Measurements from ENCODE around the gene ECSCR. TPM values are rescaled to one million over a fixed set of nuclear protein-coding genes. Genes with fewer than 3 reads are reported as not detected.

ECSCR gene
- total and polyA plus RNA-seq, 7 donors = 7.6 to 25.4 (median 13.3) TPM

GRCh38 chr5:139468421-139468931 is 5.9 kb upstream of the ECSCR start:
- intact Hi-C loops (cut with DNase I) = no loop called here
- no peak for DNase-seq

GRCh38 chr5:139461698-139462097 is 845 bp downstream of the ECSCR start:
- Histone ChIP-seq H3K4me1 (no peaks in the 10 kb centered on the region), H3K36me3 (ENCODE audit: insufficient read depth in 1 of 2, low read depth in 1 of 2) (no peaks in the 10 kb centered on the region), H3K4me3 (peak overlapping the region; percentile 58), H3K27me3 (ENCODE audit: insufficient read depth in 3 of 3, low read length in 2 of 3) (no peaks in the 10 kb centered on the region), H3K9me3 (no peaks in the 10 kb centered on the region), H3K27ac (peak overlapping the region; percentile 65)
- DNase-seq (no peak), ATAC-seq (peak in 3 of 4 donors; percentile 33 to 49 (median 40))
- no peak for TF ChIP-seq CTCF (IDR thresholded peaks at IDR 0.05)
- WGBS, 3 donors = 73 to 77% (median 76%) methylated on average over 5 of the region's 5 CpGs
- intact Hi-C loops (cut with DNase I) = no loop called here

More at GRCh38 chr5:139468421-139468931, 5.9 kb upstream of the ECSCR start:
- ATAC-seq = peak; percentile 18 to 64 (median 51)
- Histone ChIP-seq H3K4me1 (peaks cover 3% of the 10 kb centered on the region), H3K4me3 (no peak overlapping the region), H3K27ac (peak overlapping the region; percentile 30), H3K27me3 (ENCODE audit: insufficient read depth in 3 of 3, low read length in 2 of 3) (no peaks in the 10 kb centered on the region), H3K9me3 (no peaks in the 10 kb centered on the region), H3K36me3 (ENCODE audit: insufficient read depth in 1 of 2, low read depth in 1 of 2) (no peaks in the 10 kb centered on the region)
- 66 to 85% (median 71%) methylated on average over 8 of the region's 8 CpGs for WGBS, 3 donors
- no peak for TF ChIP-seq CTCF (IDR thresholded peaks at IDR 0.05)

GRCh38 chr5:139461176-139461575 is 1.4 kb downstream of the ECSCR start:
- 76 to 84% (median 79%) methylated on average over 7 of the region's 7 CpGs for WGBS, 3 donors
- Histone ChIP-seq H3K4me3 (peak overlapping the region; percentile 58), H3K27me3 (ENCODE audit: insufficient read depth in 3 of 3, low read length in 2 of 3) (no peaks in the 10 kb centered on the region), H3K4me1 (no peaks in the 10 kb centered on the region), H3K27ac (no peak overlapping the region), H3K9me3 (no peaks in the 10 kb centered on the region), H3K36me3 (ENCODE audit: insufficient read depth in 1 of 2, low read depth in 1 of 2) (no peaks in the 10 kb centered on the region)
- no peak for ATAC-seq
- intact Hi-C loops (cut with DNase I) = no loop called here
- no peak for DNase-seq
- no peak for TF ChIP-seq CTCF (IDR thresholded peaks at IDR 0.05)

- ATAC-seq = no peak
- intact Hi-C loops (cut with DNase I) = no loop called here
- Histone ChIP-seq H3K36me3 (ENCODE audit: insufficient read depth in 1 of 2, low read depth in 1 of 2) (no peaks in the 10 kb centered on the region), H3K27me3 (ENCODE audit: insufficient read depth in 3 of 3, low read length in 2 of 3) (no peaks in the 10 kb centered on the region), H3K4me1 (no peaks in the 10 kb centered on the region), H3K27ac (peak overlapping the region; percentile 59), H3K4me3 (peak overlapping the region; percentile 58), H3K9me3 (no peaks in the 10 kb centered on the region)
- DNase-seq = no peak
- 43 to 87% (median 59%) methylated on average over 1 of the region's 1 CpG for WGBS, 3 donors
- no peak for TF ChIP-seq CTCF (IDR thresholded peaks at IDR 0.05)
Observed at GRCh38 chr5:139460455-139460854, 2.1 kb downstream of the ECSCR start.

- peak overlapping the region; percentile 59 for H3K27ac ChIP-seq
- peak overlapping the region; percentile 38 for H3K4me3 ChIP-seq
- DNase-seq = no peak
- WGBS, 3 donors = 76 to 81% (median 80%) methylated on average over 8 of the region's 8 CpGs
- TF ChIP-seq CTCF (IDR thresholded peaks at IDR 0.05) = no peak
- ATAC-seq = peak in 1 of 4 donors; percentile 21
- H3K9me3 ChIP-seq = no peaks in the 10 kb centered on the region
- H3K27me3 ChIP-seq (ENCODE audit: insufficient read depth in 3 of 3, low read length in 2 of 3) = no peaks in the 10 kb centered on the region
- no peaks in the 10 kb centered on the region for H3K4me1 ChIP-seq
- H3K36me3 ChIP-seq (ENCODE audit: insufficient read depth in 1 of 2, low read depth in 1 of 2) = no peaks in the 10 kb centered on the region
- intact Hi-C loops (cut with DNase I) = loop anchor here in 1 of 2 donors (5.0 kb wide), 1 partner anchor 33 kb away; no protein-coding TSS in a partner anchor
Observed at GRCh38 chr5:139459451-139459934, 3.0 kb downstream of the ECSCR start.
